Spleen (tissue), 7 donors: ENCODE results near the gene ZNF276.
A peak's percentile ranks its signal among the peaks of the same experiment; 100 is the strongest.

Source experiments
- CTCF ChIP-seq, 11 experiments: fragments of 200-600 bp in 7 of 11; fragments of 450-650 bp in 4 of 11; sonication (generic) in 4 of 11; IDR thresholded peaks in 8 of 11; conservative IDR thresholded peaks in 3 of 11; 1 replicate in 7 of 11; 2 replicates in 4 of 11; pipeline versions ENCODE4 v1.4.0 to v1.8.0; 2016 to 2021; ENCODE audit warnings: antibody characterized with exemption in 11 of 11, inconsistent platforms in 4 of 11, mild to moderate bottlenecking in 1 of 11
- POLR2A ChIP-seq, 3 donors: fragments of 450-650 bp; IDR thresholded peaks; one replicate each; pipeline ENCODE4 v1.5.1; 2017; ENCODE audit warnings: antibody characterized with exemption in 3 of 3, mild to moderate bottlenecking in 1 of 3
- POLR2AphosphoS5 ChIP-seq, 3 donors: sonication (generic); formaldehyde crosslinking; IDR thresholded peaks; one replicate each; pipeline ENCODE4 v1.5.1; 2017; ENCODE audit warnings: antibody characterized with exemption in 3 of 3
- donor health status: DM: no; HTN: no; CAD: no; lungs with moderate emphysema.
- donor health status: DM: no; HTN: no; CAD: no.
- donor health status: DM: no; HTN: no; CAD: no.

GRCh38 chr16:89764711-89765201 is 43.4 kb downstream of the ZNF276 start:
- peak in 2 of 3 donors; percentile 52 to 65 for TF ChIP-seq POLR2A (IDR thresholded peaks at IDR 0.05)
- TF ChIP-seq CTCF (IDR thresholded peaks at IDR 0.05 in 8 of 11, conservative IDR thresholded peaks at IDR 0.05 in 3 of 11): no peak
- TF ChIP-seq POLR2AphosphoS5 (IDR thresholded peaks at IDR 0.05): peak in 2 of 3 donors; percentile 78 to 85
